Erythroblast (primary cell): Measurements from ENCODE around the gene DLGAP4.
"Not testable (repeated sequence)": the region's sequence is repeated elsewhere in the genome, so short reads cannot be mapped to it uniquely, and the experiment has no call there.

Experiments
- DNase-seq, 2 experiments: peaks; one replicate each; lab custom pipeline; 2025; lab: John Stamatoyannopoulos, UW
- GATA1 ChIP-seq: IDR thresholded peaks from 2 replicates; pipeline ENCODE4 v1.6.1; 2011; ENCODE audit warnings: low read depth, mild to moderate bottlenecking, control low read depth, low read length, moderate library complexity
- POLR2A ChIP-seq: IDR thresholded peaks from 2 replicates; pipeline ENCODE4 v1.6.1; 2011; ENCODE audit warnings: mild to moderate bottlenecking, low read length

DLGAP4 gene

GRCh38 chr20:36519012-36519719 is 213.0 kb downstream of the DLGAP4 start:
- TF ChIP-seq POLR2A (no peak), GATA1 (no peak)

GRCh38 chr20:36519944-36520343 is 213.8 kb downstream of the DLGAP4 start:
- DNase-seq = no peak
- TF ChIP-seq GATA1 = no peak
- TF ChIP-seq POLR2A = no peak

More at GRCh38 chr20:36519012-36519719, 213.0 kb downstream of the DLGAP4 start:
- no peak for DNase-seq

- no peak for TF ChIP-seq POLR2A
- TF ChIP-seq GATA1 = no peak
- DNase-seq = no peak
These were observed 215.4 kb downstream of the DLGAP4 start for GRCh38 chr20:36521526-36521925.

GRCh38 chr20:36522412-36522811 is 216.3 kb downstream of the DLGAP4 start:
- not testable (repeated sequence) for DNase-seq

- no peak for DNase-seq
- TF ChIP-seq POLR2A = no peak
- no peak for TF ChIP-seq GATA1
These were observed 217.2 kb downstream of the DLGAP4 start for GRCh38 chr20:36523341-36523740.

- TF ChIP-seq POLR2A (no peak), GATA1 (no peak)
- DNase-seq = no peak
These were observed 219.7 kb downstream of the DLGAP4 start for GRCh38 chr20:36525620-36526365.

GRCh38 chr20:36526521-36527011 is 220.4 kb downstream of the DLGAP4 start:
- TF ChIP-seq POLR2A (no peak), GATA1 (no peak)
- DNase-seq = no peak

GRCh38 chr20:36527331-36528125 is 221.4 kb downstream of the DLGAP4 start:
- DNase-seq = no peak
- TF ChIP-seq GATA1 = no peak
- no peak for TF ChIP-seq POLR2A

GRCh38 chr20:36528176-36528874 is 222.2 kb downstream of the DLGAP4 start:
- no peak for DNase-seq
- TF ChIP-seq GATA1 (no peak), POLR2A (no peak)

- TF ChIP-seq GATA1 (no peak), POLR2A (no peak)
These were observed 222.8 kb downstream of the DLGAP4 start for GRCh38 chr20:36528875-36529417.

GRCh38 chr20:36532388-36532787 is 226.2 kb downstream of the DLGAP4 start:
- TF ChIP-seq GATA1 (no peak), POLR2A (no peak)
- DNase-seq = no peak

More at GRCh38 chr20:36528875-36529417, 222.8 kb downstream of the DLGAP4 start:
- DNase-seq = no peak

- no peak for DNase-seq
- no peak for TF ChIP-seq POLR2A
- no peak for TF ChIP-seq GATA1
These were observed 226.7 kb downstream of the DLGAP4 start for GRCh38 chr20:36532822-36533221.

- no peak for DNase-seq
- TF ChIP-seq GATA1 = no peak
- no peak for TF ChIP-seq POLR2A
These were observed 232.0 kb downstream of the DLGAP4 start for GRCh38 chr20:36538026-36538722.
